ENCODE data around the gene IL12RB2.
A peak's percentile ranks its signal among the peaks of the same experiment; 100 is the strongest.
"Not testable (repeated sequence)": the region's sequence is repeated elsewhere in the genome, so short reads cannot be mapped to it uniquely, and the experiment has no call there.

Gene IL12RB2

DNA sequence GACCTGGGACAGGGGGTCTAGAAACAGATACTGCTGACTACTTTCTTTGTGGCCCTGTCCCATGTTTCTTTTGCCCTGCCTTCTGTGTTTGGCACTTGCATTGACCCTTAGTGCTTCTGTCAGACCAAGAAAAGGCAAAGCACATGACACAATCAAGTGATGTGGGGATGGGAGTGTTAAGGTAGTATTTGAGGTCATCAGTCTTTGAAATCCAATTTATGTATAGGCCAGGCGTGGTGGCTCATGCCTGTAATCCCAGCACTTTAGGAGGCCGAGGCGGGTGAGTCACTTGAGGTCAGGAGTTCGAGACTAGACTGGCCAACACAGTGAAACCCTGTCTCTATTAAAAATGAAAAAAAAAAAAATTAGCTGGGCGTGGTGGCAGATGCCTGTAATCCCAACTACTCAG is 96.5 kb downstream of the IL12RB2 start:
- no peak overlapping the region for H3K4me3 ChIP-seq
- H3K9me3 ChIP-seq = no peaks in the 10 kb centered on the region
- no peak for DNase-seq (ENCODE audit: low spot score in 2 of 2)
- H3K4me1 ChIP-seq = no peaks in the 10 kb centered on the region
- H3K36me3 ChIP-seq (replicated peaks) = peaks cover 9% of the 10 kb centered on the region
- in situ Hi-C loops (cut with MboI; ENCODE audit: low sequenced_read_pairs) = no loop called here
- no peaks in the 10 kb centered on the region for H3K27me3 ChIP-seq (ENCODE audit: low read depth)

DNA sequence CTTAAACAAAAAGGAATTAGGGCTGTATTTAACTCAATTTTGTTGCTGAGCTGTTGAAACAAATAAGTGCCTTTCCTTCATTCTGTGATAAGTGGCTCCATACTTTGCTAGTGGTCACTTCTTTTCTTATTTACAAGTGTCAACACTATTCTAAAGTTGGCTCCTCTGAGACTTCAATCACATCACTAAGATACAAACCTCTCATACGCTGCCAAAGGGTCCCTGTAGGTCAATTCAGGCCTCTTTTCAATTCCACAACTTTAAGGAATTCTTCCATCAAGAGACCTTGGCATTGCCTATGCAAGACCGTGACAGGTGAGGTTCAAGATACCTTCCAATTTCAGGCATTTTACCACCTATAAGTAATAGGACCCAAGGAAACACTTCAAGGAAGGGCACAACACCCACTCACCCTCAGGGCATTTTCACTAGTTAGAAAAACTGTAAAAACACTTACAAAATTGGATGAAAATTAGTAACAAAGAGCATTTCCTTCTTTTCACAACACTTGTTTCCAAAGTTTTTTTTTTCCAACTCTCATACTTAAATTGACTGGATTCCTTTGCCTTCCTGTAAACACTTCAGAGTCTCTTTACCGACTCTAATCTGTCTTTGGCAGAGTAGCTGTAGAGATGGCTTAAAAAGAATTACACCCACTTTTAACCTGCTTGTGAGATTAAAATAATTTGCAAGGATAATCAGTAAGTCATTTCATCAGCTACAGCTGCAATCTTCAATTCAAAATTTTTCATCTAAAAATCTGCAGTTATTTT is 98.0 kb downstream of the IL12RB2 start:
- Histone ChIP-seq H3K36me3 (replicated peaks) (peaks cover 21% of the 10 kb centered on the region), H3K4me1 (no peaks in the 10 kb centered on the region), H3K27me3 (ENCODE audit: low read depth) (no peaks in the 10 kb centered on the region), H3K9me3 (no peaks in the 10 kb centered on the region), H3K4me3 (no peak overlapping the region)
- in situ Hi-C loops (cut with MboI; ENCODE audit: low sequenced_read_pairs) = no loop called here
- DNase-seq (ENCODE audit: low spot score in 2 of 2) = no peak

DNA sequence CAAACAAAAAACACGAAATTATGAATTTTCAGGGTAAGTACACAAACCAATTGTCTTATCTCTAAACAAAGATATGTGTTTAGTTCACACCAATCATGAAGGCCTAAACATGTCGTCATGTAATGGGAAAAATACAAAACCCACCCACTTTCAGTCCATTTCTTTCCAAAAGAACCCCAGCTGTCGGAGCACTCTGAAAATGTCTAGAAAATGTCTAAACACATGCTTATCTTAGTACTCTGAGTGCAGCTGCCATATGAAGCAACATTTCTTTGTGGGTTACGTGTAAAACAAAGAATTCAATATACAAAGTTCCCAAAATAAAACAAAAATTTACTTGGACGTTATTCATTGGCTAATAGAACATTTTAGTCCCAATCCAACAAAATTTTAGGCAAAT is 99.8 kb downstream of the IL12RB2 start:
- Histone ChIP-seq H3K4me1 (no peaks in the 10 kb centered on the region), H3K4me3 (no peak overlapping the region), H3K36me3 (replicated peaks) (peaks cover 40% of the 10 kb centered on the region), H3K27me3 (ENCODE audit: low read depth) (no peaks in the 10 kb centered on the region), H3K9me3 (no peaks in the 10 kb centered on the region)
- DNase-seq (ENCODE audit: low spot score in 2 of 2) = no peak
- in situ Hi-C loops (cut with MboI; ENCODE audit: low sequenced_read_pairs) = no loop called here

DNA sequence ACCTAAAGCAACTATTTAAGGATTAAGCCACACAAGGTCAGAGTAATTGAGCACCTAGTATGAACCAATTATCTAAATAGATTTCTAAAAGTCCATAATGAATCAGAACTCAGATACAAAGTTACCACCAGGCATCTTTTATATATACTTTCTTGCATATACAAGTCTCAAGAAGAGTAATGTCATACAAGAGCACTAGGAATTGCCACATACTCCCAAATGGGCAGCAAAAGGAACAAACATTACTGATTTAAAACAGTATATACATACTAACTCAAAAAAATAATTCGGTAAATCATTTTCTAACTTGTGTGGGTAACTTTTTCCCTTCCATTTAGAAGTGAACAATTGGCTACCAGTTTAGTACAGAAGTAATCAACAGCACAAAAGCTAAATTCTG is 100.5 kb downstream of the IL12RB2 start:
- peaks cover 46% of the 10 kb centered on the region for H3K36me3 ChIP-seq (replicated peaks)
- H3K4me3 ChIP-seq = no peak overlapping the region
- in situ Hi-C loops (cut with MboI; ENCODE audit: low sequenced_read_pairs) = no loop called here
- no peak for DNase-seq (ENCODE audit: low spot score in 2 of 2)
- H3K27me3 ChIP-seq (ENCODE audit: low read depth) = no peaks in the 10 kb centered on the region
- no peaks in the 10 kb centered on the region for H3K4me1 ChIP-seq
- no peaks in the 10 kb centered on the region for H3K9me3 ChIP-seq

DNA sequence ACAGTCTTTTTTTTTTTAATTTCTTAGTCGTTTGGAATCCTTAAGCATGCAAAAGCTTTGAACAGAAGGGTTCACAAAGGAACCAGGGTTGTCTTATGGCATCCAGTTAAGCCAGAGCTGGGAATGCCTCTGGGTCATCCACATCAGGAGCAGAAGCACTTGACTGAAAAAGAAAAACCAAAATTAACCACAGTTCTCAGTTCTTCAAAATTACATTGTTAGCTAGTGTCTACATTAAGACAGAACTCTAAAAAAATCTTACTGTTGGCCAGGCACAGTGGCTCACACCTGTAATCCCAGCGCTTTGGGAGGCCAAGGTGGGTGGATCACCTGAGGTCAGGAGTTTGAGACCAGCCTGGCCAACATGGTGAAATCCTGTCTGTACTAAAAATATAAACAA is 105.4 kb downstream of the IL12RB2 start:
- in situ Hi-C loops (cut with MboI; ENCODE audit: low sequenced_read_pairs); H3K4me3 ChIP-seq; DNase-seq (ENCODE audit: low spot score in 2 of 2); H3K27me3 ChIP-seq (ENCODE audit: low read depth); H3K4me1 ChIP-seq; H3K9me3 ChIP-seq: not testable (repeated sequence)
- H3K36me3 ChIP-seq (replicated peaks) = peaks cover 87% of the 10 kb centered on the region

DNA sequence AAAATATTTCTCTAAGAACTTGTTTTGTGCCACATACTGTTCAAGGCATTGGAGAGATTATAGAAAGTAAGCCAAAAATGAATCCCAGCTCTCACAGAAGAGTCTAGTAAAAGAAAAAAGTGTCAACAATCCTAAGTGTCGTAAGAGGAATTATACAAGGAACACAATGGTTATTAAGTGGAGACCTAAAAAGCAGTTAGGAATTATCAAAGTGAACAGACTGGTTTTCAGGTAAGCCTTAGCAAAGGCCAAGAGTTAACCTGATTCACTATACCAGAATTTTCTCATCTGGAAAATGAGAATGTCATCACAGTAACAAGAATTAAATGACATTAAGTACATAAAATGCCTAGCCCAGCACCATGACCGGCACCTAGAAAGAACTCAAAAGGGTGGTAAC is 106.9 kb downstream of the IL12RB2 start:
- Histone ChIP-seq H3K27me3 (ENCODE audit: low read depth) (no peaks in the 10 kb centered on the region), H3K4me3 (no peak overlapping the region), H3K36me3 (replicated peaks) (peaks cover 99% of the 10 kb centered on the region), H3K9me3 (no peaks in the 10 kb centered on the region), H3K4me1 (no peaks in the 10 kb centered on the region)
- no peak for DNase-seq (ENCODE audit: low spot score in 2 of 2)
- in situ Hi-C loops (cut with MboI; ENCODE audit: low sequenced_read_pairs) = no loop called here

DNA sequence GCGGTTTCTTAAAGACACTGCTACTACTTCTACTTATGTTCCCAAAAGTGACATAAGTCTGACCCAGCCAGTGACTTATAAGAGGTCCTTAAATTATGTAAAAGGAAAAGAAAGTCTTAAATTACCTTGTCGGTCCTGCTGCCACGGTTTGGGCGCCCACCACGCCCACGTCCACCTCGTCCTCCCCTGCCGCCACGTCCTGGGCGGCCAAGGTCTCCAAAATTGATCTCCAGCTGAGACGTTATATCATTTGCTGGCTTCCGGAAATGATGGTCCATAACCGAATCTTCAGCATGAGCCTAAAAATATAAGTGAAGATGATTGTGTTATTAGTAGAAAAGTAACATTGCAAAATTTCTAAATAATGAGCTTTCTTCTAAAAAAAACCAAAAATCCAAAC is 107.4 kb downstream of the IL12RB2 start:
- no peak for DNase-seq (ENCODE audit: low spot score in 2 of 2)
- H3K36me3 ChIP-seq (replicated peaks) = peaks cover 100% of the 10 kb centered on the region
- H3K27me3 ChIP-seq (ENCODE audit: low read depth) = no peaks in the 10 kb centered on the region
- H3K4me1 ChIP-seq = no peaks in the 10 kb centered on the region
- H3K4me3 ChIP-seq = no peak overlapping the region
- in situ Hi-C loops (cut with MboI; ENCODE audit: low sequenced_read_pairs) = no loop called here
- H3K9me3 ChIP-seq = no peaks in the 10 kb centered on the region

DNA sequence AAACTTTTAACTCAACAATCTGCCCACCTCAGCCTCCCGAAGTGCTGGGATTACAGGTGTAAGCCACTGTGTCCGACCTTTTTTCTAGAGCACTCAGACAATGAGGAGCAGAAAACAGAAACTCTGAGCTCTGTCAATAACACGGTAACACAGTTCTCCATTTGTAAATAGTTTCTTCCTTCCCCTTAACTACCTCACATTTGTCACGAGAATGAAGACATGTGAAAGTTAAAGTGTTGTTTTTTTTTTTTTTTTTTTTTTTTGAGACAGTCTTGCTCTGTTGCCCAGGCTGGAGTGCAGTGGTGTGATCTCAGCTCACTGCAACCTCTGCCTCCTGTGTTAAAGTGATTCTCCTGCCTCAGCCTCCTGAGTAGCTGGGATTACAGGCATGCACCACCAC is 110.1 kb downstream of the IL12RB2 start:
- H3K27me3 ChIP-seq (ENCODE audit: low read depth); H3K9me3 ChIP-seq; H3K4me3 ChIP-seq; DNase-seq (ENCODE audit: low spot score in 2 of 2); H3K4me1 ChIP-seq; in situ Hi-C loops (cut with MboI; ENCODE audit: low sequenced_read_pairs): not testable (repeated sequence)
- peaks cover 100% of the 10 kb centered on the region for H3K36me3 ChIP-seq (replicated peaks)

DNA sequence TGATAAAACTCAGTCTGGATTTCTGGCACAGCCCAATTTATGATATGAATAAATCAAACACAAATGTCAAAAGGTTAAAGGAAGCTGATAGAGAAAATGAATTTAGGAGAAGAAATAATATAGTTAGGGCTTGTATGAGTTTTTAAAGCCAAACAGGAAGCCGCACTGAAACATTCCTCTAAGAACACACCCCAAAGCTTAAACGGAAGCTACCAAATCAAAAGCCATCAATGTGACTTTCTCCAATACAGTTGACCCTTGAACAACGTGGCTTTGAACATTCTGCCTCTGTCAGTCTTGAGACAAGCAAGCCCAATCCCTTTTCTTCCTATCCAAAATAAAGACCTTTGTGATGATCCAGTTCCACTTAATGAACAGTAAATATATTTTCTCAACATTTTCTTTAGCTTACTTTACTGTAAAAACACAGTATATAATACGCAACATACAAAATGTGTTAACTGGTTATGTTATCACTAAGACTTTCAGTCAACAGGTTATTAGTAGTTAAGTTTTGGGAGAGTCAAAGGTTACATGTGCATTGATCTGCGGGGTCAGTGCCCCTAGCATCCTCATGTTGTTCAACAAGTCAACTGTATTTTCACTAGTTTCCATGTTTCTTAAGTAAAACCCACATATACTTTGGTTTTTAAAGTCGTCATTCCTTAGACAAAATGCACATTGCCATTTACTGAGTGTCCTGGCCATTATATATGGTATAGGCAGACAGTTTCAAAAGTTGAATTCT is 111.3 kb downstream of the IL12RB2 start:
- H3K4me3 ChIP-seq = no peak overlapping the region
- no peaks in the 10 kb centered on the region for H3K4me1 ChIP-seq
- H3K9me3 ChIP-seq = no peaks in the 10 kb centered on the region
- no peak for DNase-seq (ENCODE audit: low spot score in 2 of 2)
- H3K36me3 ChIP-seq (replicated peaks) = peaks cover 100% of the 10 kb centered on the region
- in situ Hi-C loops (cut with MboI; ENCODE audit: low sequenced_read_pairs) = no loop called here
- no peaks in the 10 kb centered on the region for H3K27me3 ChIP-seq (ENCODE audit: low read depth)

DNA sequence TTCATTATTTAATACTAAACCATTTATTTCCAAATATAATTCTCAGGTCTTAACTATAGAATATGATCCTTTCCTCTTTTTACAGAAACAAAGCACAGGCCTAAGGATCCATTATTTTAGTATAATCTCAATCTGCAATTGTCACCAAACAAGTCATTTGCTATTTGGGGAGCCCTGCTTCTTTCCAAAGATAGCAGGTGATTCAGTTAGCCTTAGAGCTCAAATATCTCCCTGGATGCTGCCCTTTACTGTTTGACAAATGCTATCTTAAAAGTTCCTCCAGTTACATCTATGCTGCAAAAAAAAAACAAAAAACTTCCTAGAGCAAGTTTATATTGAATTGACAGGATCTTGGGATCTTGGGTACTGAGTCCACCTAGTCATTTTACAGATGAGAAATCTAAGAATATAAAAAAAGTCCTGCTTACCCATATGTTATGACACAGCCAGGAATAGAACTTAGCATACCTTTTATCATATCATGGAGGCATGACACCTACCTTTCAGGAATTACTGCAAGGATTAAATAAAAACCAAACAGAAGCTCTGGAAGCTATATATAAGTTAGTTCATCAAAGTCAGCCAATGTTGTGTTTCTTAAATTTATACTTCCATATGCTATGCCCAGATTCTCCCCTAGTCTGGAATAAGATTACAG is 113.3 kb downstream of the IL12RB2 start:
- Histone ChIP-seq H3K9me3 (no peaks in the 10 kb centered on the region), H3K36me3 (replicated peaks) (peaks cover 100% of the 10 kb centered on the region), H3K4me3 (no peak overlapping the region), H3K4me1 (peaks cover 5% of the 10 kb centered on the region; the same call in 1 of the 2 replicates), H3K27me3 (ENCODE audit: low read depth) (no peaks in the 10 kb centered on the region)
- DNase-seq (ENCODE audit: low spot score in 2 of 2) = no peak
- in situ Hi-C loops (cut with MboI; ENCODE audit: low sequenced_read_pairs) = no loop called here

DNA sequence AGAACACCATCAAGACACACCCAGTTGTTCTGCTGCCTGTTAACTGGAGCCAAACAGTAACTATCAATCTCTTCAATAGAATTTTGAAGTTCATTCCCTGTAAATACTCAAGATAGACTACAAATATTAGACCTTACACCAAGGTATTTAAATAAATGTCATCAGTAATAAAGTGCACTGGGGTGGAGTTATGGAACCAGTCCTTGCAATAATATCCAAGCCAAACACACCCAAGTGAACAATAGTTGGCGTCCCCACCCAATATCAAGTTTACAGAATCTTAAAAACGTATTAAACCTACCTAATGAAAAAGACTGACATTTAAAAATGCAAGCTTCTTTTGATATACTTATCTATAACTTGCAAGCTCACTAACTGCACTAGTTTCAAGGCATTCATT is 119.8 kb downstream of the IL12RB2 start:
- no peak for DNase-seq (ENCODE audit: low spot score in 2 of 2)
- H3K27me3 ChIP-seq (ENCODE audit: low read depth) = no peaks in the 10 kb centered on the region
- H3K4me1 ChIP-seq = peaks cover 28% of the 10 kb centered on the region
- H3K36me3 ChIP-seq (replicated peaks) = peaks cover 74% of the 10 kb centered on the region
- peak overlapping the region; percentile 86 for H3K4me3 ChIP-seq
- in situ Hi-C loops (cut with MboI; ENCODE audit: low sequenced_read_pairs) = no loop called here
- H3K9me3 ChIP-seq = no peaks in the 10 kb centered on the region

DNA sequence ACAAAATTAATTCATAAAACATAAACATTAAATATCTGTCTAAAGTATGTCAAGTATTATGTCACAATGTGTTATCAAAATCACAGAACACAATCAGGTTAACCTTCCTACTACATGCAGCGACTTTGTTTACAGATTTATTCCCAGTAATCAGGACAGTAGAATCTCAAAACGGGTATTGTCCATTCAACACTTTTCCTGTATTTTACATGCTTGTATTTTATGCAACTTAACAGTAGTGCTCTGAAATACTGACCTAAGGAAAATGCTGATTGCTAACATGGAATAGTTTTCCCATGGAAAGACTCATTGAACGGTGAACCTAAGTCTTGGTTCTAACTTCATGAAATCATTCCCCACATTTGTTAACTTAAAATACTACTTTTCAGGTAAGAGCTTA is 120.3 kb downstream of the IL12RB2 start:
- Histone ChIP-seq H3K27me3 (ENCODE audit: low read depth) (no peaks in the 10 kb centered on the region), H3K4me3 (peak overlapping the region; percentile 86), H3K9me3 (no peaks in the 10 kb centered on the region), H3K36me3 (replicated peaks) (peaks cover 69% of the 10 kb centered on the region), H3K4me1 (peaks cover 29% of the 10 kb centered on the region)
- no peak for DNase-seq (ENCODE audit: low spot score in 2 of 2)
- in situ Hi-C loops (cut with MboI; ENCODE audit: low sequenced_read_pairs) = no loop called here

DNA sequence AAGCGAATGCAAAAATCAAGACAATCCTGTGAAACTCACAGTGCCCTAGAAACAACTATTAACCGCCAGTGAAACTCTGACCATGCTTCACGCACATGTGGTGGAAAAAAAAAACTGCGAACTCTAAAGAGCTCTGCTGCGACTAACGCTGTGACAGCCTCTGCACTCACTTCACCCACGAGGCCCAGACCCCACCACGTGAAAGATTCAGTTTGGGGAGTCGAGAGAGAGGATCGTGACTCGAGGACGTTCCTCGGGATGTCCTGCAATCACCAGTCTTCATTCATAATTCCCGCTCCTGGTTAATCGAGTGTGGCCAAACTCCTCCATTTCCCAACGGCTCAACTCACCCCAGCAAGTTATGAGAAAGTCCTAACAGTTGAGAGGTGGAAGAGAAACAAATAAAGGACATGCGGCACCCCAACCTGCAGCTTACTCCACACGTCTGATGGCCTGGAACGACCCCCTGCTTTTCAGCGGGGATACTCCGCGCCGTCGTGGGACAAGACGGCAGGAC is 121.4 kb downstream of the IL12RB2 start:
- peaks cover 58% of the 10 kb centered on the region for H3K36me3 ChIP-seq (replicated peaks)
- no peaks in the 10 kb centered on the region for H3K9me3 ChIP-seq
- no peaks in the 10 kb centered on the region for H3K27me3 ChIP-seq (ENCODE audit: low read depth)
- DNase-seq (ENCODE audit: low spot score in 2 of 2) = peak in 1 of 2 experiments; percentile 40
- peaks cover 34% of the 10 kb centered on the region for H3K4me1 ChIP-seq
- H3K4me3 ChIP-seq = peak overlapping the region; percentile 86
- in situ Hi-C loops (cut with MboI; ENCODE audit: low sequenced_read_pairs) = no loop called here

Measured in HAP-1 (cell line).